Central memory CD8-positive, alpha-beta T cell (primary cell): ENCODE data around the gene CX3CL1.
A peak's percentile ranks its signal among the peaks of the same experiment; 100 is the strongest.

ENCODE experiments used
- ATAC-seq: fragments of 150-1000 bp; cut with Tn5 transposase; replicated peaks from 2 replicates; pipeline ENCODE4 v1.10.0; 2022; ENCODE audit warnings: mild to moderate bottlenecking, moderate FRiP score, moderate number of reproducible peaks; ENCODE audit not compliant: poor library complexity, severe bottlenecking; ENCODE audit errors: extremely low read depth
- DNase-seq, 2 donors: peaks; one replicate each; pipeline ENCODE4 v3.0.0; 2021; ENCODE audit warnings: low spot score in 2 of 2
- H3K27ac Mint-ChIP-seq: one replicate; pipeline ENCODE4 v1.8.0; 2022; ENCODE audit warnings: low read depth, mild to moderate bottlenecking, moderate library complexity, mixed read lengths
- H3K27me3 Mint-ChIP-seq: one replicate; pipeline ENCODE4 v1.8.0; 2022; ENCODE audit warnings: mixed read lengths
- H3K36me3 Mint-ChIP-seq: one replicate; pipeline ENCODE4 v1.8.0; 2022; ENCODE audit warnings: mild to moderate bottlenecking, moderate library complexity, mixed read lengths; ENCODE audit not compliant: insufficient read depth
- H3K4me1 Mint-ChIP-seq: one replicate; pipeline ENCODE4 v1.8.0; 2022; ENCODE audit warnings: mixed read lengths
- H3K4me3 Mint-ChIP-seq: one replicate; pipeline ENCODE4 v1.8.0; 2022; ENCODE audit warnings: mild to moderate bottlenecking, moderate library complexity, mixed read lengths
- H3K9me3 Mint-ChIP-seq: one replicate; pipeline ENCODE4 v1.8.0; 2022; ENCODE audit warnings: mixed read lengths

The CX3CL1 gene

DNA sequence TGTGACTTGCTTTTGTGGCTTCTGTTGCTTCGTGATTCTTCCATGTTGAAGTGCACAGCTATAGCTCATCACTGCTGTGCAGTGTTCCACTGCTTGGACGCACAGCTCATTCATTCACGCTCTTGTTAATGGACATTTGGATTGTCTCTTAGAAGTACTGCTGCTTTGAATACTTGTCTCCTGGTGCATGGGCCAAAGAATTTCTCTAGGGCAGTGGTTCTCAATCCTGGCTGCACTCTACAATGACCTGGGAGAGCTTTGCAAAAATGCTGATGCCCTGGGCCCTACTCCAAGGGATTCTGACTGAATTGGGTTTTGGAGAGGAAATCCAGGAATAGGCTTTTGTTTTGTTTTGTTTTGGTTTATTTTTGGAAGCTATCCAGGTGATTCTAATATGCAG, 52.3 kb downstream of the CX3CL1 start:
- Mint-ChIP-seq H3K4me3 (no peak overlapping the region), H3K27me3 (no peaks in the 10 kb centered on the region), H3K4me1 (no peaks in the 10 kb centered on the region), H3K27ac (no peak overlapping the region), H3K36me3 (peaks cover 14% of the 10 kb centered on the region), H3K9me3 (no peaks in the 10 kb centered on the region)
- DNase-seq, result no peak
- no peak for ATAC-seq

DNA sequence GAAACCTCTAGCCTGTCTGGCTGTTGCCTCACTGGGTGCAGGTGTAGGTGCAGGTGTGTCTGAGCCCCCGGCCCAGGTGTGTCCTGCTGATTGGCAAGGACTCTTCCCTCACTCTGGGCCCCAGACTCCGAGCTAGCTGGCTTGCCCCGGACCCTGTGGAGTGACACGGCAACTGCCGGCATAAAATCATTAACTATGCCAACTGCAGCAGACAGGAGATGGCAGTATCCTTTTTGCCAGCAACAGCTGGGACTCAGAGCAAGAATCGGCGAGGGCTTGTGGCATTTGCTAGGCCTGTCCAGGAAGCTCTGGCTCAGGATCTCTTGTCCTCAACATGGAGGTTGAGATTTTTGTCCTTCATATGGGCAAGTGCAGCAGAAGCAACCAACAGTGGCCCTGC, 54.1 kb downstream of the CX3CL1 start:
- Mint-ChIP-seq H3K27ac (no peak overlapping the region), H3K4me3 (no peak overlapping the region), H3K36me3 (peaks cover 27% of the 10 kb centered on the region), H3K27me3 (no peaks in the 10 kb centered on the region), H3K9me3 (no peaks in the 10 kb centered on the region), H3K4me1 (no peaks in the 10 kb centered on the region)
- DNase-seq (no peak), ATAC-seq (no peak)

DNA sequence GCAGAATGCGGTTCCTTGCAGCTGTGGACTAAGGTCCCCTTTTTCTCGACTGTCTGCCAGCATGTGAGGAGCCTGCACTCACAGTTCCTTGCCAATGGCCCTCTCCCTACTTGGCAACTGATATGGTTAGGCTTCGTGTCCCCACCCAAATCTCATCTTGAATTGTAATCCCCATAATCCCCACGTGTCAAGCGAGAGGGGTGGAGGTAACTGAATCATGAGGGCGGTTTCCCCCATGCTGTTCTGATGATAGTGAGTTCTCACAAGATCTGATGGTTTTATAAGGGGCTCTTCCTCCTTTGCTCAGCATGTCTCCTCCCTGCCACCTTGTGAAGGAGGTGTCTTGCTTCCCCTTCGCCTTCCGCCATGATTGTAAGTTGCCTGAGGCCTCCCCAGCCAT, 55.0 kb downstream of the CX3CL1 start:
- Mint-ChIP-seq H3K36me3 (peaks cover 35% of the 10 kb centered on the region), H3K27me3 (no peaks in the 10 kb centered on the region), H3K4me1 (no peaks in the 10 kb centered on the region), H3K9me3 (no peaks in the 10 kb centered on the region), H3K27ac (peak overlapping the region; percentile 58), H3K4me3 (no peak overlapping the region)
- DNase-seq (no peak), ATAC-seq (no peak)

DNA sequence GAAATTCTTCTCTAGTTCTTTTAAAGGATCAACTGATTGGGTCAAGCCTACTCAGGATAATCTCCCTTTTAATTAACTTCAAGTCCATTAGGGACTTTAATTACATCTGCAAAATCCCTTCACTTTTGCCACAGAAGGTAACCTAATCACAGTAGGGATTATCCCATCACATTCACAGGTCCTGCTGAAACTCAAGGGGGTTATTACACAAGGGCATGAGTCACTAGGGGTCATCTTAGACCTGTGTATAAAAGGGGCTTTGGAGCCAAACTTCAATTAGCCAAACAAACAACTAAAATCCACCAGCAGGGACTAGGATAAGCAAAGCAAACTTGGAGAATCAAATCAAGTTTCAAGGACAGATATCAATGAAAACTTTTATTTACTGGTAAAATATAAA, 55.5 kb downstream of the CX3CL1 start:
- Mint-ChIP-seq H3K9me3 (no peaks in the 10 kb centered on the region), H3K4me1 (no peaks in the 10 kb centered on the region), H3K4me3 (no peak overlapping the region), H3K27ac (peak overlapping the region; percentile 58), H3K27me3 (no peaks in the 10 kb centered on the region), H3K36me3 (peaks cover 40% of the 10 kb centered on the region)
- no peak for ATAC-seq
- no peak for DNase-seq

DNA sequence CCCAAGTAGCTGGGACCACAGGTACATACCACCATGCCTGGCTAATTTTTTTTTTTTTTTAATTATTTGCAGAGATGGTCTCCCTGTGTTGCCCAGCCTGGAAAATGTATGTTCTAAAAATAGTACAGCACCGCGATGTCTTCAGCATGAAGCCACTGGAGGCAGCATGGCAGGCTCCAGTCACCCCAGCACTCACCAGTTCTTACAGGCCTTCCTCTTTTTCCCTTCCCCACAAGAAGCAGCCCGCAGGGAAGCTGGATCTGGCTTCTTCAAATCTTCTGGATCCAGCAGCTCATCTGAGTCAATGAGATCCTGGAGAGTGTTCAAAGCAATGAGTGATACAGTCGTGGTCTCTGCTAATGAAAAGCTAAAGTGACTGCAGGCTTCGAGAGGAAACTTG, 58.7 kb downstream of the CX3CL1 start:
- DNase-seq, result no peak
- H3K27me3 Mint-ChIP-seq, result no peaks in the 10 kb centered on the region
- no peak overlapping the region for H3K27ac Mint-ChIP-seq
- peaks cover 53% of the 10 kb centered on the region for H3K36me3 Mint-ChIP-seq
- ATAC-seq, result no peak
- H3K9me3 Mint-ChIP-seq, result no peaks in the 10 kb centered on the region
- no peaks in the 10 kb centered on the region for H3K4me1 Mint-ChIP-seq
- H3K4me3 Mint-ChIP-seq, result no peak overlapping the region

DNA sequence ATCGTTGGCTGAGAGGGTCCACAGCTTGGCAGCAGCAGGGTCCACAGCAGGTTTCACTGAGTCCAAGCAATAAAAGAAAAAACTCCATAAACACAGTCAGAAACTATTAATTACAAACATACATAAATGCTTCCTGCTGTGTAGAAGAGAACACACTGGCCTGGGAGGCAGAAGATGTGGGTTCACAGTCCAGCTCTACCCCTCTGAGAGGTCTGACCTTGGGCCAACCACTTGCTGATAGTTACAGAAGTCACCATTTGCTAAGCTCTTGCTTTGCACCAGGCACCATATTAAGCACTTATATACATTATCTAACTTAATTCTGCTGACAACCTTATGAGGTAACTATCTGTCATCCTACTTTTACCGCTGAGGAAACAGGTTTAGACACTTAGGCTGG, 60.2 kb downstream of the CX3CL1 start:
- peaks cover 58% of the 10 kb centered on the region for H3K36me3 Mint-ChIP-seq
- ATAC-seq (no peak), DNase-seq (no peak)

DNA sequence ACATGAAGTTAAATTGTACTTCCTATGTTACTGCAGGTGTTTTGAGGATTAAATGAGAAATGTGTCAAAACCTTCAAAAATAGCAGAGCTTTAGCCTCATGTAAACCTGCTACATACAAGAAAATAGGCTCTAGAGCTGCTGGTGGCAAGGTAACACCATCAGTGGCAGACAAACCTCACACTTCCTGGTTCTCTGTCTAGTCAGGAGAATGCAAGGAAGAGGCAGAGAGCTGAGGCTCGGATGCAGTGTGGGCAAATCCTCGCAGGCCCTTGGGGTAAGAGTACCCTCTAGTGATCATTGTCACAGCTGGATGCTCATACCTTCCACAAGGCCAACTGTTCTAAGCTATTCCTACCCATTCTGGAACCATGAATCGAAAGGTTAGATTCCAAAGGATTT, 60.7 kb downstream of the CX3CL1 start:
- DNase-seq (no peak), ATAC-seq (no peak)
- Mint-ChIP-seq H3K27ac (no peak overlapping the region), H3K36me3 (peaks cover 61% of the 10 kb centered on the region), H3K27me3 (no peaks in the 10 kb centered on the region), H3K4me1 (no peaks in the 10 kb centered on the region), H3K4me3 (no peak overlapping the region), H3K9me3 (no peaks in the 10 kb centered on the region)

More for the DNA sequence above, 60.2 kb downstream of the CX3CL1 start:
- no peaks in the 10 kb centered on the region for H3K27me3 Mint-ChIP-seq
- no peak overlapping the region for H3K27ac Mint-ChIP-seq
- no peaks in the 10 kb centered on the region for H3K4me1 Mint-ChIP-seq
- H3K9me3 Mint-ChIP-seq, result no peaks in the 10 kb centered on the region
- H3K4me3 Mint-ChIP-seq, result no peak overlapping the region

DNA sequence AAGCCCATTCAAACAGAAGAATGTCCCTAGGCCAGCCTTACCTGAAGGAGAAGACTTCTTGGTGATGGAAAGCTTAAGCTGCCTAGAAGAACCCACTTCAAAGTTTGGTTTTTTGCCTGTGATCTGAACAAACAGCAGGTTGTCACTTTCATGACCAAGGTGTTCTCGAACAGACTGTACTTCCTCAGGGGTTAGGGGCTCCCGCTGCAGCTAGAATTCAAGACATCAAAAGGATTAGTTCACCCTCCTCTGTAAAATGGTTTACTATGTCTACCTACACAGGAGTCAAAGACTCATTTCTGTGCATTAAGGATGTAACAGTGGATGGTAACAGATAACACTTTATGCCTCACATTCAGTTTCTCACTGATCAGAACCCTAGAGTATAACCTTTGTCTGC, 61.7 kb downstream of the CX3CL1 start:
- peaks cover 61% of the 10 kb centered on the region for H3K36me3 Mint-ChIP-seq
- no peak for DNase-seq
- no peaks in the 10 kb centered on the region for H3K27me3 Mint-ChIP-seq
- no peak overlapping the region for H3K27ac Mint-ChIP-seq
- H3K4me1 Mint-ChIP-seq, result no peaks in the 10 kb centered on the region
- no peak overlapping the region for H3K4me3 Mint-ChIP-seq
- ATAC-seq, result no peak
- H3K9me3 Mint-ChIP-seq, result no peaks in the 10 kb centered on the region
